Measurements from ENCODE around the gene PARD3.
A peak's percentile ranks its signal among the peaks of the same experiment; 100 is the strongest.

Gene PARD3

DNA sequence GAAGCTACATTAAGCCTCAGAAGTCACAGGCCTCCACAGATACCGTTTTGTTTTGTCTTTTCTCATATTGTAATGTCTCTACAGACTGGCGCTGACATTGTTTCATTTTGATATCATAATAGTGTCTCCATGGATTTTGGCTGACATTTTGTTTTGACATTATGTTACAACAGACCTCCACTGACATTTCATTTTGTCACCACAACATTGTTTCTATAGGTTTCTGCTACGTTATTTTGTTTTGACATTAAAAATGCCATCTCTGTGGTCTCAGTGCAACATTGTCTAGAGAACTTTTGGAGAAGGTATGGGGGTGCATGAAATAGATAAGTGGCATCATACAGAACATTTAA is 666.8 kb downstream of the PARD3 start:
- no peak for DNase-seq

DNA sequence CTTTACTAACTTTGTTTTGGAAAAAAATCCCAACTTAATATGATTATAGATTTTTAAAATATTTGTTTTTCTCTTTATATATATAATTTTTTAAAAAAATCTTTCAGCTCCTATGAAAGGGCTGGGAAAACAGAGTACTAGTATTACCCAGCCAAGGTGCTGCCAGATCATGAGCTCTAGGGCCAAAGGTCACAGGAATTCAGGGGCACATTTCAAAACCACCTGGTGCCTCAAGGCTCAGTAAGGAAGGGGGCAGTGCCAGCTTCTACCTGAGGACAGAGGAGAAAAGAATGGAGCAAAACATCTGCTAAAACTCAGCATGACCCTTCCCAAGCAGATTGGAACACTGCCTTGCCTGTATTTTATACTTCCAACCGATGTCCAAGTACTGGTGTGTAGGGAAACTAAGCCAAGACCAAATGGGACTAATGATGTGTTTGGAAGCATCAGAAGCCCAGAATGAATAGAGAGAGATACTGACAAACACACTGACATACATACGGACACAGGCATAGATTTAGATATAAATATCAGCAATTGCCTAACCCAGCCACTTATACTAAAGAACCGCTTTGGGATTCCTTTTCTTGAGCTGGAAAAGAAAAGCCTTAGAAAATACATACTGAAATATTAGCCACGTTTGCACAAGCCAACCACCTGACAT is 667.3 kb downstream of the PARD3 start:
- no peak for DNase-seq

DNA sequence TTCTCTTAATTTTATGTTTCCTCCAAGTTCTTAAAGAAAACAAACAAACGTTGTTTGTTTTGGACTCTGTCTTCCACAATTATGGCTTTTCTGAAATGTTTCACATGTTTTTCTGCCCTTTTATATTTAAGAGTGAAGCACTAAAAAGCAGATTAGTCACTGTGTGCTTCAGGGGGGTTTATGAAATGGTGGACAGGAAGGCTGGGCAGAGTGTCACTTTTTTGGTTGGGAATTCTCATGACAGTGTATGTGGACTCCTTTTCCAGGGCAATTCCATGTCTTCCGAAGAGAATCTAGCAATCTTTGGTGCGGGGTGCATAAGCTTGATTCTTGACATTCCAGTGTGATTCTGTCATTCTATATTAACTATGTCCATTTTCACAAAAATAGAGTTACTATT is 669.4 kb downstream of the PARD3 start:
- DNase-seq, result no peak

DNA sequence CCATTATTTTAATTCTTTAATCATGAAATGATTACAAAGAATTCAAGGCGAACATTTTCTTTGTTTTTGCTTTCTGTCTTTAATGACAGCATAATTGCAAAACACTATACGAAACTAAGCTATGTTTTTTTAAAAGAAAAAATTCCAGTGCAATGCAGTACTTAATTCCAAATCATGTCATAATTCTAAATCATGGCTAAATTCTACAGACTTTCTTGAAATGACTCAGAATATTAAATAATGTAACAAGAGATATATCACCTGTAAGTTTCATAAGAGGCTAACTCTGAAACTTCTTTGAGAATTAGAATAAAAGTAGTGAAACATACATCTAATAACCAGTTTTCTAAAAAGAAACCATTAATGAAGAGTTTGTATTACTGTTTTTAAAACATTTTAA is 671.6 kb downstream of the PARD3 start:
- DNase-seq, result no peak

DNA sequence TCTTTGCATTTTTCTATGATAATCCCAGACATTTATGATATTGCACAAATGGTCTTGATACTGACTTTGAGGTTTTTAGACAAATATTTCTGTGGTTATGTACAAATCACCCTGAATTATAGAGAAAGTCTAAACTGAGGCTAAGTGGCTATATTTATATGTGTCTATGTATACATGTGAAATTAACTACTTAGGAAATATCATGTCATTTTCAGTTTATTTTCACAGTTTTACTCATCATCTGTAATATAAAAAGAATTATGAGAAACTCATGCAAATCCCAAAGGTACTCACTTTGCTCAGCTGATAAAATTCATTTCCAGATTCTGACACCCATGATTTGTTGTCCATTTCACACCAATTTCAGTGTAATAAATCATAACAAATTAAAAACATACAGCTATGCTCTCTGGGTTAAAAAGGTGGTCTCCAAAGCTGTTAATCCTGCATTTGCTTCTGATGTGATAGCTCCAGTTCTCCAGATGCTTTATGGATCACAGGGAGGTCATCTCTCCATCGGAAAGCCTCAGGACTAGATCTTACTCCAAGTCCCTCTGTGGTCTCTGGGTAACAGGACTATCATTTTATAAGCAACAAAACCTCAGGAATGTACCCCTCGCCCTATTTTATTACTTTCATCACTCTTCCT is 673.9 kb downstream of the PARD3 start:
- no peak for DNase-seq

DNA sequence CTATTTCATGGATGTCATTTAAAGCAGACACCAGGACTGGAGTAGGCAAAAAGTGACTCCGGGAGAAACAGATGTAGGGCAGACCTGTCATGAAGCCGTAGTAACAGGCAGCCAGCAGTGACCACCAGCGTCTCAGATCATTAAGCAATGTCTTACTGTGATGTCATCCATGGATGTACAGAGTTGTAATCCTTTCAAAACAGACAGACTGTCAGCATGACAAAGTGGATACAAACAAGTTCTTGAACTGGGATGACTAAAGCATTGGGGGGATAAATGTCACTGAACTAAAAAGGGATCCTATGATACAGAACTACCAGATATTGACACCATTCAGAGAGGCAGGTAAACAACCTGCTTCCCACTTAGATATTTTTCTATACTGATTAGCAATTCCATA is 675.5 kb downstream of the PARD3 start:
- DNase-seq, result no peak

DNA sequence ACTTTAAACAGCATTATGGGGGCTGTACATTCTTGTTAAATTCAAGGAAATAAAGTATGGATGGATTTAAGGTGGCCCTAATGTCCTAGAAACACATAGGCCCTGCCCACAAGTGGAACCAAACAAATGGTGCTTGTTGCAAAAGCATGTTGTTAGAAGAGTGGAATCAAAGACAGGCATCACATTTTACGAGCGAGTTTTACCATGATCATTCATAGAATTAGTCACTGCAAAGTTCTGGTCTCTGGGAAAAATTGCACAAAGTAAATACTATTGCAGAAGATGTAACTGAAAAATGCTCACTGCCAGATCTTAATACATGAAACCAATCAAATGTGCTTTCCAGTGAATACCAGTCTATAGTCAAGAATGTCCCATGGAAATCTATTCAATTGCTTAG is 677.1 kb downstream of the PARD3 start:
- DNase-seq, result no peak

DNA sequence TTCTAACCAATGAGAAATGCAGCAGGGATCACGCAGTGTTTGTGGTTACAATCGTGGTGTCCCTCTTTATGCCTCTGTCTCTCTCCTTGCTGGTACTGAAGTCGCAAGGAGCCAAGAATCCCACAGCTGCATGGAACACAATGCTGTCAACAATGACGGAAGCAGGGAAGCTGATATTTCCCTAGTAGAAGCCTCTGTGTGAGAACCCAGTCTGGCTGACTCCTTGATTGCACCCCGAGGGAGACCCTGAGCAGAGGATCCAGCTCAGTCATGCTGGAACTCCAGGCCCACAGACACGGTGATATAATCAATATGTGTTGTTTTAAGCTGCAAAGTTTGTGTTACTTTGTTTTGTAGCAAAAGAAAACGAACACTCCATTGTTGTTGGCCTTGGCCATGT is 677.9 kb downstream of the PARD3 start:
- DNase-seq, result no peak

DNA sequence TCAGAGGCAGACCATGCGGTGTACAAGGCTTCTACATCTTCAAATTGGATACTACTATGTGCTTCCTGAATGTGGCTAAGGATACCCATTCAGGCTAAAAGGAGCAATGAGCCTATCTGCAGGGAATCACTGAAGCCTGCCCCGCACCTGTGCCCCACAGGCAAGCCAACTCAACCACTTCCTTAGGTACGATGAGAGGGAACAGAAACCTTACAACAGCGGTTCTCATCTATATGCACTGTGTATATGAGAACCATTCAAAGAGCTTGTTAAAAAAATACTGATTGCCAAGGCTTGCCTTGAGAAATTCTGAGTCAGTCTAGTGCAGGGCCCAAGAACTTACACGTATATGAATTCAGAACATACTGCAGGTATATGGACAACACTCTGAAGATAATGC is 679.6 kb downstream of the PARD3 start:
- no peak for DNase-seq

DNA sequence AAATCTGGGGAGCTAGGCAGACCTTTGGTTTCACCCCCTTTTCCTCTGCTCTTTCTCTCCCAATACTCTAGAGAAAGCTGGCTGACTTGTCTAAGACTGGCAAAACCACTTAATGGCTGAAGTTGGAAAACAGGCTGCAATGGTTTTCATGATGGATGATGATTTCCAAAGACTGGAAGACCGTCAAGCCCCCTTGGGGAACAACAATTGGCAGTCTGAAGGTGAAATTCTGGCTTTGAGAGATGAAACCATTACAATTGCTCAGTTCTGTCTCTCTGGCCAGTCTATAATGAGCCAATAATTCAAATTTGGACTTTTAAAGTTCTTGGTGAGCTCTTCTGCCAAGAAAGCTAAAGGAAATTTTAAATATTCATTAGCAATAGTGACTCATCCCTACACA is 680.5 kb downstream of the PARD3 start:
- no peak for DNase-seq

DNA sequence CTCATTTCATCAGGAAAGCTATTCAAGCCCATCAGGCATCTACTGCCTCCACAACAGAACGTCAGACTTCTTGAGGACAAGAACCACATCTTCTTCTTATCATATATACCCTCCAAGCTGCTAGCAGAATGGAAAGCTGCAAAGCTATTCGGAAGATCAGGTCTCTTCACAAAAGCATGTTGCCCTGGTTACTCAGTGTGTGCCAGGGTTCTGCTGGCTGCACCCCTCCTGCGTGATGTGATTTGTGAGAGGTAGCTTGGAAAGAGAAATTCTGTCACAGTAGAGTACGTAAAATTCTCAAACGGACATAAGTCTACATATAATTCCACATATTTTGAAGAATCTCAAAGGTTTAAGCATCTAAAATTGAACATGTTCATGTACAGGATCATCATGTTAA is 681.7 kb downstream of the PARD3 start:
- peak in 16 of 56 donors; percentile 2 to 53 (median 28) for DNase-seq

DNA sequence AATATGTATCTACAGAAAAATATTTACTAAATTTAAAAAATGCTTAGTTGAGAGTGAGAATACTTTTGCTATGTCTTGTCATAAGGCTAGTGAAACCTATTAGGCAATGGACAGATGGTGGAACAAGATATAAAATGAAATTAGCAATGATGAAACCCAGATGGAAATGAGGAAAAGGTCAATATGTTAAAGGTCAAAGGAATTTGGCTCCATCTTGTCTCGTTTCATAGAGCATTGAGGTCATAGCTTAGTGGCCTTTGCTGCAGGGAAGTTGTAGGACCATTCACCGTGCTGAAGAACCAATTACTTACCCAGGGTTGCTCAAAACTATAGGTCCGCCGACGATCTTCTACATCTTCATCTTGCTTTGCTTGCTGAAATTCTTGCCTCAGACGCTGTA is 683.9 kb downstream of the PARD3 start:
- no peak for DNase-seq

DNA sequence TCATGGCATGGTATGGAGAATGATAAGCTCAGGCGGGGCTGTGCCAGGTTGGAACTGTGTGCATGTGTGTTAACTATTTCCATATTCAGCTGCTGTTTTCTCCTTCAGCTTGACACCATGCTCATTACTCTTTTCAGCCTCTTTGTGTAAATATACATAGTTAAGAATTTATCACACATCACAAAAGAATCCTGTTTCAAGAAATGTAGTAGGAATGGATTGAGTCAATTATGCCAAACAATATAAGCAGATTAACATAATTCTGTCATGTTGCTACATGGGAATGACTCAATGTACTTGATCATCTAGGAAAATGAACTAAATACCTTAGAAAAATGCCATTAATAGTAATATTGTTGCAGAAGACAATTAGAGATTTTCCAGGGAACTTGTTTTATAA is 687.4 kb downstream of the PARD3 start:
- no peak for DNase-seq

DNA sequence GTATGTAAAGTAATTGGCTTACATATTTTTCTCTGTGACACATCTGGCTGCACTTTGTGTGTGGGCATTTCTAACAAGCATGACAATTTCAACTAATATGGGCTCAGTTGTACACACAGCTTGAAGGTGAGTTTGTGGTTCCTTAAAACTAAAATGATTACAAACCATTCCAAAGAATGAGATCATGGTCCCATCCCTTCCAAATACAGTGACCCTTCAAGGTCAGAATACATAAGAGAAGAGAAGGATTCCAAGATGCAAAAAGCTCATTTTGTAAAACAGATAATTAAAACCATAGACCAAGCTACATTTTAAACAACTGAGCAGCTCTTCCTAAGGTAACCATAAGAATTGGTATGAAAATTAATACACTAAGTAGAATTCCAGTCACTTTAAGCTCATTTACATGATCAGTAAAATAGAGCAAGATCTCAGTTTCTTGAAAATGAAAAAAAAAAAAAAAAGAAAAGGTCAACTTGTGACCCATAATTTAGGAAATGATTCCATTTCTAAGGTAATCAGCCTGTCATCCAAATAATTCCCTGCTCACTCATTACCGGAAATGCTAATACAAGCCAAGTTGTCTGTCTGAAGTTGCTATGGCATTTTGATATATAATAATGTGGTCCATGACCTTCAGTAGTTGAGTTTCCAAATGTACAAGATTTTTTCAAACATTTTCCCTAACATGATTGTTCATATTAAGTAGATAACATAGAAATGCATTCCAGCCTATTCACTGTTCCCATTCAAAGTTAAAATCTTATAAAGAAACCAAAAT is 688.5 kb downstream of the PARD3 start:
- DNase-seq, result no peak

DNA sequence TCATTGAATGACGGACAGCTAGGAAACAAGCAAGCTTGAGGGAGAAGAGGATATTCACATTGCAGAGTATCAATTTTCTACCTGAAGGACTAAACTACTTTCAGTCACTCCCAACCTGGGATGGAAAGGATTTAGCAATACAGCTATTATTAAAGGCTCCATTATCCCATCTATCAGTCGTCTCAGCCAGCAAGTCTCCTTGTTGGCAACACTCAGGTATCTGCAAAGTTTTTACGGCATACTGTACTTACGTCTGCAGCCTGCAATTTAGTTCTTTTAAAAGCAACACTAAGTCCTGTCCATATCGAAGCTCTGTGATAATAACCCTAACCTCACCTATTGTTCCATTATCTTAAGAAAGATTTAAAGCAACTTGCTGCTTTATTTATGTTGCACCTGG is 689.4 kb downstream of the PARD3 start:
- DNase-seq, result no peak

DNA sequence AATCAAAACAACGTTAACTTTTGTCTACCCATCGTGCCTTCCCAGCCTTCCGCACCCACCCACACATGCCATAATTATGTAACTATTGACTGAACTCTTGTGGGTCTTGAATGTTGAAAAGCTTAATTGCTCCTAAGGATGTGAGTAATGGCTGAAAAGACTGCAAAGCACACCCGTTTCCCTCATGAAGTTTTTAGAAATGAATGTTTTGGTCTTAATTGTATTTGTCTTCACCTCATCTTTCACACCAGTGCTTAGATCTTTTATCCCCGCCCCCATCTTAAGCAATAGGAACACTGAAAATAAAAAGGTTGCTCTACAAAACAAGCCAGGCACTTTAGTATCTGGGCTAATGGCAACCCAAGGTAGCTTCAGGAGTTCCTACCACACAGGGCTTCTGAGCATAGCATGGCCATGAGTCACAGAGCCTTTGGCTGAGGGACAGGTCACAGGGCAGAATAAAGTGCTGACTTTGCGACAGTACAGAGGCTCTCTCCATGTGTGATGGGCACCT is 690.5 kb downstream of the PARD3 start:
- DNase-seq, result peak in 1 of 56 donors; percentile 14

DNA sequence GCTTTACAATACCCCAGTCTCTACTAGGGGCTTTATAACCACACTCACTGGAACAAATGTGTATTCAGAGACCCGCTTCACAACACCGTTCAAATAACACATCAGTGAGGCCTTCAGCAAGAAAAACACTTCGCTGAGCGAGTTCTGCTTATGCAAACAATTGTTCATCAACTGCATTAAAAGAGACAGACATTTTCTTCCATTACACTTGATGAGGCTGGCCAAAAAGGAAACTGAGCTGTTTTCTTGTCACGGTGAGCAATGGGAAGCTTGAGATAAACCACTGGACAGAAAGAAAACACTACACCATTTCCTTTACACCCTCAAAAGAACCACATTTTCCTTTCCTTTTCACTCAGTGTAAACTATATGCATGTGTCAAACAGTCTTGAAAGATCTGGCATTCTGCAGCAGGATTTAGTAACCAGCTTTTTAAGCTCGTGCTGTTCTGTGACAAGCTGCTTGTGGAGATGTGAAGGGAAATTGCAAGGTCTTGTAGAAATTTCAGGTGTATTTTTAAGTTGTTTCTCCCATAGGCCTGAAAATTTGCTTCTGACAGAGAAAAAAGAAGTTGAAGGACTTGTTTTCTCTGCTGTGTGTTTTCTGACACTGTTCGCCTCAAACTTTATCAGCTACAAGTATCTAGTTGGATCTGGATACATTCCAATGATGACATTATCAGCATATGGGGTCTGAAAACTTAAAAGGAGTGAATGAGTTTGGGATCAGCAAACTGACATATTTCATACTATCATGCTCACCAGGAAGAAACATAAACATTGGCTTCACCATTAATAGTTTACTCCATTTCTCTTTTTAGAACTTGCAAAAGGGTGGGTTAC is 693.1 kb downstream of the PARD3 start:
- no peak for DNase-seq

DNA sequence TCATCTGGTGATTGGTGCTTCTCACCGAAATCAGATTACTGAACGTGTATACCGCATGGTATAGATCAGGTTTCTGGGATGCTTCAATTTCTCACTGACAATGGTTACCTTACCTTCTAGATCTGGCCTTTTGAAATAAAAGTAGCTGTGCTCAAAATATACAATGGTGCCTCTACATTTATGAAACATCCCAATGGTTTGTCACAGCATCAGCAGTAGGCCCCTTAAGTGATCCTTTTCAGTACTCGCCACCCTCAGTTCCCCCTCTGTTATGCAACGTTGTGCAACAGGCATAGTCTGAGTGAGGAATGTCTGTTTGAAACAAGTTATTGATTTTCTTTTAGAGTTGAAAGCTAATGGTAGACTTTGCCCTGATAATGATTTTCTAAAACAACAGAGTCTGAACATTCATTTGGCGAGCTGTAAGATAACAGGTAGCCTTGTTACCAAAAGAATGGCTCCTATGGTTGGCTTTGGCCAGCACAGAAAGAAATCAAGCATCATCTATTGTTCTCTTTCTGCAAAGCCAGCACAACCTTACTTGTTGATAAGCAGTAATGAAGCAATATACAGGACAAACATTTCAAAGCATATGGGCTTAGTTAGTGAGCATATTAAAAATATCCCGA is 693.9 kb downstream of the PARD3 start:
- no peak for DNase-seq

DNA sequence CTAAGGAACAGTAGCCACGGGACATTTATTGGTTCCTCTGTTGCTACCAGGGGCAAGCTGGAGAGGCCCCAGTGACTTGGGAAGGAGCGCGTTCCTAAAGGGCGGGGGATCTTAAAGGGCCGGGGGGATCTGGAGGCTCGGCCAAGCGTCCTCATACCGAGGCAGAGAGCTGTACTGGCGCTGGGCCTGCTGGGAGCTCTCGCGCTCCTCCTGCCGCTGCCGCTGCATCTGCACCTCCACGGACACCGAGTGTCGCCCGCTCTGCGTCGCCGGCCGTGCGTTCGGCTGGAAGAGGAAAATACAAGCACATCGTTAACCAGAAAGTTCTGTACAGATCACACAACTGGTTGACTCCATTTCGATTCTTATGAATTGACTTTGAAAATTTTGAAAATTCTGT is 695.6 kb downstream of the PARD3 start:
- no peak for DNase-seq

DNA sequence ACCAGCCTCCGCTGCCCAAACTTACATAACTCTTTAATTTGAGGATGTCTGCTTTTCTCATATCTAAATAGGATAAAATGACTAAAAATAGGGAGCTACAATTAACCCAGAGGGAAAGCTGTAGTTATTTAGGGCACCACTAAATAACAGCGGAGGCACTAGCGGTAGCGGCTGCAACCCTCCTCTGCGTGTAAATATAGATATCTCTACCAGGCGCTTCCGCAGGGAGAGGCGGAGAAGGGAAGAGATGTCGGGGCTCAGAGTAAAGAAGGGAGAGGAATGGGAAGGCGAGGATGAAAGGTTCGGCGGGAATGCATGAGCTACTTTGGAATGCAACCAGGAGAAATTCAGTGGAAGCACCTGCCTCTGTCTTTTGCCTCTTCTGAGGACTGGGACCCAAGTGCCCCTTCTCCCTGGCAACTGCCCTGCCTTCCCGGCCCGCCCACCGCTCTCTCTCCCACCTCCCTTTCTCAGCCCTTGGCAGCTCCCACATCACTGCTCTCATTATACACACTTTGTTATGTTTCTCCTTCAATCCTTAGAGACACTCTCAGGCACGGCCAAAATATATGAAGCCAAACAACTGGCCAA is 698.3 kb downstream of the PARD3 start:
- DNase-seq, result peak in 7 of 56 donors; percentile 11 to 47 (median 29)

DNA sequence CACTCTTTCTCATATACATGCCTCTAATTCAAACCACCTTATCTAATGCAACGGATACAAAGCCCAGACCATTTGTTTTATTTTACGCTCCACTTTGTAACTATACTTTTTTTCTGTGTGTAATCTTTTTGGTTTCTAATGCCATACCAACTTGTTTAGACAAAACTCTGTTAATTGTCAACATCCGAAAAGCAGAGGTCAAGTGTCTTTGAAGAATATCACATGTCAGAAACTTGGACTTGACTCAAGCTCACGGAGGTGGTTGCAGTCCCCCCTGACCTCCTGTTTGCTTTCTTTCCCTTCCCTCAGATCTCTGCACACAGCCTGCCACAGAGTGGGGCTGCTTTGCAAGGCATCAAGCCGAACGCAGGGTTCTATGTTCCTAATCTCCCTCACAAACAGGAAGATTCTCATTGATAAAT is 698.9 kb downstream of the PARD3 start:
- DNase-seq, result peak in 4 of 56 donors; percentile 28 to 47 (median 36)
